Mesendoderm (in vitro differentiated cells): ENCODE measurements around the gene NANOS1.

ENCODE experiments used
- DNase-seq: peaks from one replicate; pipeline ENCODE4 v3.0.0; 2013
- H2AK5ac ChIP-seq: 2 replicates; pipeline ENCODE4 v1.6.1; 2013; ENCODE audit warnings: low read length, inconsistent platforms
- H2BK120ac ChIP-seq: 2 replicates; pipeline ENCODE4 v1.6.1; 2013; ENCODE audit warnings: low read depth, mild to moderate bottlenecking, low read length, moderate library complexity, mixed read lengths
- H2BK15ac ChIP-seq: replicated peaks from 2 replicates; pipeline ENCODE4 v1.6.1; 2013; ENCODE audit warnings: low read depth, mild to moderate bottlenecking, moderate library complexity
- H2BK5ac ChIP-seq: 2 replicates; pipeline ENCODE4 v1.6.1; 2013; ENCODE audit warnings: low read length, inconsistent platforms
- H3K18ac ChIP-seq: 2 replicates; pipeline ENCODE4 v1.6.1; 2013; ENCODE audit warnings: mild to moderate bottlenecking, low read length, mixed read lengths
- H3K23ac ChIP-seq: one replicate; pipeline ENCODE4 v1.6.1; 2013; ENCODE audit warnings: low read length
- H3K27ac ChIP-seq: 2 replicates; pipeline ENCODE4 v1.5.1; 2013; ENCODE audit warnings: low read depth, mild to moderate bottlenecking, inconsistent platforms, low read length, moderate library complexity
- H3K27me3 ChIP-seq: 2 replicates; pipeline ENCODE4 v1.6.1; 2013; ENCODE audit warnings: low read length, control low read depth, mild to moderate bottlenecking, inconsistent platforms; ENCODE audit not compliant: insufficient read depth, poor library complexity
- H3K36me3 ChIP-seq: 2 replicates; pipeline ENCODE4 v1.6.1; 2013; ENCODE audit warnings: low read length, inconsistent platforms; ENCODE audit not compliant: control insufficient read depth, insufficient read depth
- H3K4ac ChIP-seq: one replicate; pipeline ENCODE4 v1.6.1; 2013; ENCODE audit warnings: low read depth, mild to moderate bottlenecking, low read length, moderate library complexity
- H3K4me1 ChIP-seq: 2 replicates; pipeline ENCODE4 v1.6.1; 2013; ENCODE audit warnings: low read depth, low read length, inconsistent platforms; ENCODE audit not compliant: control insufficient read depth
- H3K4me2 ChIP-seq: 2 replicates; pipeline ENCODE4 v1.6.1; 2013; ENCODE audit warnings: low read length
- H3K4me3 ChIP-seq: 2 replicates; pipeline ENCODE4 v1.5.1; 2013; ENCODE audit warnings: mild to moderate bottlenecking, low read length
- H3K56ac ChIP-seq: one replicate; pipeline ENCODE4 v1.6.1; 2013; ENCODE audit warnings: low read length
- H3K79me1 ChIP-seq: 2 replicates; pipeline ENCODE4 v1.6.1; 2013; ENCODE audit warnings: low read length, inconsistent platforms
- H3K79me2 ChIP-seq: 2 replicates; pipeline ENCODE4 v1.6.1; 2013; ENCODE audit warnings: mild to moderate bottlenecking, low read length; ENCODE audit not compliant: control insufficient read depth, insufficient read depth
- H3K9ac ChIP-seq: 2 replicates; pipeline ENCODE4 v1.6.1; 2013; ENCODE audit warnings: low read length, inconsistent platforms
- H4K5ac ChIP-seq: one replicate; pipeline ENCODE4 v1.6.1; 2013; ENCODE audit warnings: low read length
- H4K8ac ChIP-seq: one replicate; pipeline ENCODE4 v1.6.1; 2013; ENCODE audit warnings: low read depth, mild to moderate bottlenecking, control low read depth, low read length, moderate library complexity
- WGBS: extraction: QIAGEN DNeasy Blood & Tissue Kit; methylation state at CpG from one replicate; pipeline ENCODE4 v1.1.7; 2013; ENCODE audit warnings: low lambda C conversion rate, missing lambda C conversion rate; ENCODE audit not compliant: insufficient coverage; ENCODE audit errors: extremely low coverage; 5-methylcytosine and 5-hydroxymethylcytosine counted together

The NANOS1 gene

GRCh38 chr10:119003572-119004289 lies 25.8 kb upstream of the NANOS1 start:
- no peak overlapping the region for H3K56ac ChIP-seq
- H3K4ac ChIP-seq = no peak overlapping the region
- no peak overlapping the region for H3K23ac ChIP-seq
- H2BK15ac ChIP-seq = no peak overlapping the region
- H3K79me2 ChIP-seq = no peaks in the 10 kb centered on the region
- H3K27me3 ChIP-seq = no peaks in the 10 kb centered on the region
- no peak overlapping the region for H2AK5ac ChIP-seq
- no peak overlapping the region for H3K4me2 ChIP-seq
- no peak overlapping the region for H3K27ac ChIP-seq
- H3K18ac ChIP-seq = no peak overlapping the region
- H3K36me3 ChIP-seq = no peaks in the 10 kb centered on the region
- no CpG with 5 or more reads among the region's 7 CpGs for WGBS
- no peak overlapping the region for H2BK120ac ChIP-seq
- H3K4me1 ChIP-seq = no peaks in the 10 kb centered on the region
- H4K5ac ChIP-seq = no peak overlapping the region
- no peak for DNase-seq
- H4K8ac ChIP-seq = no peak overlapping the region
- H2BK5ac ChIP-seq = no peak overlapping the region
- H3K4me3 ChIP-seq = no peak overlapping the region
- no peak overlapping the region for H3K9ac ChIP-seq
- H3K79me1 ChIP-seq = no peaks in the 10 kb centered on the region

- no peak overlapping the region for H3K27ac ChIP-seq
- no peaks in the 10 kb centered on the region for H3K36me3 ChIP-seq
- H2BK15ac ChIP-seq = no peak overlapping the region
- H2AK5ac ChIP-seq = no peak overlapping the region
- no peak overlapping the region for H3K18ac ChIP-seq
- H3K4me1 ChIP-seq = no peaks in the 10 kb centered on the region
- H3K9ac ChIP-seq = no peak overlapping the region
- no peaks in the 10 kb centered on the region for H3K79me2 ChIP-seq
- no peak overlapping the region for H3K4ac ChIP-seq
- no peak overlapping the region for H3K4me3 ChIP-seq
- H3K23ac ChIP-seq = no peak overlapping the region
- H3K79me1 ChIP-seq = no peaks in the 10 kb centered on the region
- no peak overlapping the region for H4K5ac ChIP-seq
- H2BK120ac ChIP-seq = no peak overlapping the region
- H3K4me2 ChIP-seq = no peak overlapping the region
- no peaks in the 10 kb centered on the region for H3K27me3 ChIP-seq
- no peak overlapping the region for H4K8ac ChIP-seq
- no peak overlapping the region for H3K56ac ChIP-seq
- H2BK5ac ChIP-seq = no peak overlapping the region
- no peak for DNase-seq
- no CpG with 5 or more reads among the region's 9 CpGs for WGBS
These were observed 24.0 kb upstream of the NANOS1 start for GRCh38 chr10:119005362-119006043.

GRCh38 chr10:119006451-119007210 lies 22.9 kb upstream of the NANOS1 start:
- no peak overlapping the region for H3K27ac ChIP-seq
- H3K9ac ChIP-seq = no peak overlapping the region
- no peak overlapping the region for H2BK15ac ChIP-seq
- H3K56ac ChIP-seq = no peak overlapping the region
- no peaks in the 10 kb centered on the region for H3K79me1 ChIP-seq
- no peak overlapping the region for H3K4ac ChIP-seq
- H2BK5ac ChIP-seq = no peak overlapping the region
- H4K8ac ChIP-seq = no peak overlapping the region
- no peak overlapping the region for H4K5ac ChIP-seq
- H3K4me2 ChIP-seq = no peak overlapping the region
- no peak overlapping the region for H2AK5ac ChIP-seq
- no peak overlapping the region for H3K23ac ChIP-seq
- no peak overlapping the region for H3K18ac ChIP-seq
- WGBS = no CpG with 5 or more reads among the region's 9 CpGs
- no peak for DNase-seq
- H3K4me1 ChIP-seq = no peaks in the 10 kb centered on the region
- no peaks in the 10 kb centered on the region for H3K79me2 ChIP-seq
- H3K4me3 ChIP-seq = no peak overlapping the region
- H3K27me3 ChIP-seq = no peaks in the 10 kb centered on the region
- H3K36me3 ChIP-seq = no peaks in the 10 kb centered on the region
- H2BK120ac ChIP-seq = no peak overlapping the region

GRCh38 chr10:119007211-119007574 lies 22.3 kb upstream of the NANOS1 start:
- Histone ChIP-seq H3K36me3 (no peaks in the 10 kb centered on the region), H4K5ac (no peak overlapping the region), H2BK5ac (no peak overlapping the region), H4K8ac (no peak overlapping the region), H3K23ac (no peak overlapping the region), H2BK15ac (no peak overlapping the region), H3K27ac (no peak overlapping the region), H3K18ac (no peak overlapping the region), H3K9ac (no peak overlapping the region), H3K4ac (no peak overlapping the region), H3K4me2 (no peak overlapping the region), H2AK5ac (no peak overlapping the region), H3K4me3 (no peak overlapping the region), H3K4me1 (no peaks in the 10 kb centered on the region), H3K79me1 (no peaks in the 10 kb centered on the region), H3K79me2 (no peaks in the 10 kb centered on the region), H2BK120ac (no peak overlapping the region), H3K56ac (no peak overlapping the region), H3K27me3 (no peaks in the 10 kb centered on the region)
- DNase-seq = no peak
- WGBS = no CpG with 5 or more reads among the region's 4 CpGs

- Histone ChIP-seq H3K4me3 (no peak overlapping the region), H3K4me1 (peaks cover 6% of the 10 kb centered on the region), H3K18ac (no peak overlapping the region), H3K56ac (no peak overlapping the region), H2BK120ac (no peak overlapping the region), H3K79me1 (no peaks in the 10 kb centered on the region), H3K27me3 (no peaks in the 10 kb centered on the region), H3K27ac (no peak overlapping the region), H3K36me3 (no peaks in the 10 kb centered on the region), H4K5ac (no peak overlapping the region), H4K8ac (no peak overlapping the region), H3K9ac (no peak overlapping the region), H3K23ac (no peak overlapping the region), H3K4me2 (no peak overlapping the region), H3K79me2 (no peaks in the 10 kb centered on the region), H2BK5ac (no peak overlapping the region), H2AK5ac (no peak overlapping the region), H2BK15ac (no peak overlapping the region), H3K4ac (no peak overlapping the region)
- no peak for DNase-seq
- no CpG with 5 or more reads among the region's 2 CpGs for WGBS
These were observed 8.9 kb upstream of the NANOS1 start for GRCh38 chr10:119020627-119020946.
